ENCODE measurements around the gene ZCCHC24. TPM values are rescaled to one million over a fixed set of nuclear protein-coding genes. Genes with fewer than 3 reads are reported as not detected.

The ZCCHC24 gene
- total RNA-seq, 1 donor from 2014 or later, result 34.7 TPM

DNA sequence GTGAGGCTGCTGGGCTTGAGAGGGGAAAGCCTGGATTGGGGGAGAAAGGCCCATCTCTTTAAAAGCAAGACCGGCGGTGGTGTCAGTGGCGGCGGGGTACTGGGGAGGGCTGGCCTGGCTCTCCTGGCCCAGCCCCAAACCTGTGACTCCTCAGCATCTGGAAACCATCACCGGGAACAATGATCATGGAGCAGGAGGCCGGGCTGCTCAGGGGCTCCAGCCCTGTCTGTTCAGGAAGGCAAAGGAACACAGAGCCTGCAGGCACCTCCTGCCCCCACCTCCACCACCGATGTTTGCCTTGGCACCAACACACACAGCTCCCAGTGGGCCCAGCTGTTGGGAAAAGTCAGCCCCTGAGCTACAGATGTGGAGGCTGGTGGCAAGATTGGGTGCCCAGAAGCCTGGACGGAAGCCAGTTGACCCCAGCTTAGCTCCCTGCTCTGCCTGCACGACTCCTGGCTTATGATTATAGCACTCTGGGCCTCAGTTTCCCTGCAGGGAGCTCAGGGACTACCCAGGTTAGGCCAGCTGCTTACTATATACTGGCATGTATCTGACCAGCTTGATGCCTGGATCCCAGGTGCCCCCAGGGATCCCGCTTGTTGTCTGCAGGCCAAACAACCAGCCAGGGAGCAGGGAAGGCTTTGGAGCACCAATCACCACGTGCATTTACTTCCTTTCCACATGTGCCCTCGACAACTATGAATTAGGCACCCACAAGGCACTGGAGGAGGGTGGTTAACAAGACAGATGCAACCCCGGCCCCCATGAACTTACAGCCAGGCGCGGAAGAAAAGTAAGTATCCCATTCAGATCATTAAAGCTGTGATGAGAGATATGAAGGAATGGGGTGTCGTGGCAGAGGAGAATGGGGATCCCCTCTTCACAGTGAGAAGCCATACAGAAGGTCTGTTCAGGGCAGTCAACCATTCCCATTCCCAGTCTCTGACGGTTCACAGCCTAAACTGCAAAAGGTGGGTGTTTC lies 37.3 kb downstream of the ZCCHC24 start:
- H3K27me3 ChIP-seq (ENCODE audit: low read depth), result no peaks in the 10 kb centered on the region
- peak; percentile 42 for DNase-seq
- no peaks in the 10 kb centered on the region for H3K9me3 ChIP-seq
- TF ChIP-seq, protein P1, sequence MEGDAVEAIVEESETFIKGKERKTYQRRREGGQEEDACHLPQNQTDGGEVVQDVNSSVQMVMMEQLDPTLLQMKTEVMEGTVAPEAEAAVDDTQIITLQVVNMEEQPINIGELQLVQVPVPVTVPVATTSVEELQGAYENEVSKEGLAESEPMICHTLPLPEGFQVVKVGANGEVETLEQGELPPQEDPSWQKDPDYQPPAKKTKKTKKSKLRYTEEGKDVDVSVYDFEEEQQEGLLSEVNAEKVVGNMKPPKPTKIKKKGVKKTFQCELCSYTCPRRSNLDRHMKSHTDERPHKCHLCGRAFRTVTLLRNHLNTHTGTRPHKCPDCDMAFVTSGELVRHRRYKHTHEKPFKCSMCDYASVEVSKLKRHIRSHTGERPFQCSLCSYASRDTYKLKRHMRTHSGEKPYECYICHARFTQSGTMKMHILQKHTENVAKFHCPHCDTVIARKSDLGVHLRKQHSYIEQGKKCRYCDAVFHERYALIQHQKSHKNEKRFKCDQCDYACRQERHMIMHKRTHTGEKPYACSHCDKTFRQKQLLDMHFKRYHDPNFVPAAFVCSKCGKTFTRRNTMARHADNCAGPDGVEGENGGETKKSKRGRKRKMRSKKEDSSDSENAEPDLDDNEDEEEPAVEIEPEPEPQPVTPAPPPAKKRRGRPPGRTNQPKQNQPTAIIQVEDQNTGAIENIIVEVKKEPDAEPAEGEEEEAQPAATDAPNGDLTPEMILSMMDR (IDR thresholded peaks at IDR 0.05), result no peak
- intact Hi-C loops (cut with DNase I), result no loop called here
- no peaks in the 10 kb centered on the region for H3K36me3 ChIP-seq
- no peak overlapping the region for H3K4me3 ChIP-seq
- peaks cover 92% of the 10 kb centered on the region for H3K4me1 ChIP-seq
- H3K27ac ChIP-seq, result peak overlapping the region; percentile 24
- ATAC-seq, result no peak

GRCh38 chr10:79407423-79407796 lies 38.0 kb downstream of the ZCCHC24 start:
- no peaks in the 10 kb centered on the region for H3K36me3 ChIP-seq
- ATAC-seq, result no peak
- no peaks in the 10 kb centered on the region for H3K9me3 ChIP-seq
- no peaks in the 10 kb centered on the region for H3K27me3 ChIP-seq (ENCODE audit: low read depth)
- peak overlapping the region; percentile 8 for H3K27ac ChIP-seq
- H3K4me1 ChIP-seq, result peaks cover 92% of the 10 kb centered on the region
- intact Hi-C loops (cut with DNase I), result no loop called here
- H3K4me3 ChIP-seq, result no peak overlapping the region
- TF ChIP-seq, protein P1 (IDR thresholded peaks at IDR 0.05), result no peak
- peak; percentile 26 for DNase-seq

DNA sequence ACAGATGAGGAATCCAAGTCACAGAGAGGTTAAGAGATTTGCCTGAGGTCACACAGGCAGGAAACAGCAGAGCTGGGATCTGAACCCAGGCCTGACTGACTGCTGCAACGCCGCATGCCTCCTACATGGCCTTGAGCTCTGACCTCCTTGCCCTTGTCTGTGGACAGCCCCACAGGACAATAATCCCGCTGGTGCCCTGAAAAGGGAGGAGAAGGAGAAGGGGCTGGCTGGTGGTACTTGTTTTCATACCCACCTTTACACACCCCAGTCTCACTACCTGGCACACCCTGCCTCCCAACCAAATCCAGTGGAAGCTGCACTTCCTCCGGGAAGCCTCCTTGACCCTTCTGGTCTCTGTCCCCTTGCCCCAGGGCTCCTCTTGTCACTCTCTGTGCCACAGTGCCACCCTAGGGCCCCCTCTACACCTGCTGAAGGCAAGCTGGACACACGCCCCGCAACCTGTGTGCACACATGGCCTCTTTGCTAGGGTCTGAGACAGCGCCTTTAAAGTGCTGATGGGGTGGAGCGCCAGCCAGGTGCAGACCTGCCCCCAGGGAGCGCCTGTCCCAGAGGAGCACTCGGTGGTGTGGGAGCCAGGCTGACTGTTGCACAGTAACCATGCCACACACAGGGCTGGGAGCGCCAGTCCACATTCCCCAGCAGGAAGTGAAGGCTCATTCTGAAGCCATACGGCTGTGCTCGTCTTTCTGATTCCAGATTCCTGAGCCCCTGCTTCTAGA lies 38.6 kb downstream of the ZCCHC24 start:
- Histone ChIP-seq H3K9me3 (no peaks in the 10 kb centered on the region), H3K4me1 (peaks cover 92% of the 10 kb centered on the region), H3K27me3 (ENCODE audit: low read depth) (no peaks in the 10 kb centered on the region), H3K4me3 (no peak overlapping the region), H3K27ac (peak overlapping the region; percentile 8), H3K36me3 (no peaks in the 10 kb centered on the region)
- DNase-seq, result peak; percentile 34
- intact Hi-C loops (cut with DNase I), result no loop called here
- ATAC-seq, result no peak
- TF ChIP-seq, protein P1 (IDR thresholded peaks at IDR 0.05), result no peak

DNA sequence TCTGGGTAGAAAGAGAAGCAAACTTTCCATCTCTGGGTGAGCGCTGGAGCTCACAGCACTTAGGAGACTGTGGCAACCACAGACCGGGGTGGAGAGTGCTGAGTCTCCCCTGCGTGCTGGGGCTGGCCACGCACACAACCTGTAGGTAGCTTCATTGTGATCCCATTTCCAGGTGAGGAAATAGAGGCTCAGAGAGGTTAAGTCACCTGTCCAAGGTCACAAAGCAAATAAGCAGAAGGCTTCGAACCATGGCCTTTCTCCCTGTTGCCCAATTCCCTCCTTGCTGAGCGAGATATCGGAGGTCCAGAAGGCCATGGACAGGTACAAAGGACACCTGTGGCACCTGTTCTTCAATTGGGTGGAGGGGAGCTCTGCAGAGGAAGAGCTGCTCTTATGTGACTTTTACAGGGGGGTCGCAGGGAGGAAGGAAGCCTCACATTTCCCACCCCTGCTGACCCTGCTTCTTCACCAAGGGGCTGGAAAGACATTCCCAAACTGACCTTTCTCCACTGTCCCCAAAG lies 39.4 kb downstream of the ZCCHC24 start:
- Histone ChIP-seq H3K4me1 (peaks cover 95% of the 10 kb centered on the region), H3K4me3 (no peak overlapping the region), H3K27ac (peak overlapping the region; percentile 82), H3K36me3 (no peaks in the 10 kb centered on the region), H3K27me3 (ENCODE audit: low read depth) (no peaks in the 10 kb centered on the region), H3K9me3 (no peaks in the 10 kb centered on the region)
- ATAC-seq (no peak), DNase-seq (no peak)
- intact Hi-C loops (cut with DNase I), result no loop called here
- TF ChIP-seq, protein P1 (IDR thresholded peaks at IDR 0.05), result no peak

DNA sequence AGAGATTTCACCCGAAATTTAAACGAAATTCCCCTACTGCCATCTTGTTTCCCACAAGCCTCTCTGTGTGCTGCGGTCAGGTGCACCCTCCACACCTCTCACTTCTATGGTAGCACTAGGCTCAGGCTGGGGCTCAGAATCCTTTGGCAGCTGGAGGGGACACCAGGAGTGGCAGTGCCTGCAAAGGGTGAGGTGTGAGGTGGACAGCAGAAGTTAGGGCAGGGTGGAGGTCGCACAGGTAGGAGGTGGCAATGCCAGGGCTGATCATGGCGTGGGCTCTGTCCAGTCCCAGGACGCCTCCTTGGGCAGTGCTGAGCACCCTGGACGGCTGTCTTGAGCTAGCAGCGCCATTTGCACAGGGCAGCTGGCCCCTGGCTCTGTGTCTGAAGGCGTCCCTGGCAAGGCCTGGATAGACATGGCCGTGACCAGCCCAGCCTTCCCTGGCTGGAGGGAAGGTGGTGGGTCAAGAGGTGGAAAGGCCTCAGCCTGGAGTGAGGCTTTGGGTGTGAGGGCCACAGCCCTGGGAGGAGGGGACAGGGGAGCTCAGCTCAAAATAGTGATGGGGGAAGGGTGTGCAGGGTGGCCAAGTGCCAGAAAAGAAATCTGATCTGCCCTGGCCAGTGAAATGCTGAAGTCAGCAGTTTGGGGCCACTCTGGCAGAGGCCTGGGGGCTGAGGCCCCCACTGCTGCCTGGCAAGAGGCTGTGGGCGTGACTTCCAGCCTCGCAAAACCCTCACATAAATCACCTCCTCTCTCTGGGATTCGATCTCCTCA lies 40.0 kb downstream of the ZCCHC24 start:
- no peak for ATAC-seq
- Histone ChIP-seq H3K4me1 (peaks cover 100% of the 10 kb centered on the region), H3K36me3 (no peaks in the 10 kb centered on the region), H3K9me3 (no peaks in the 10 kb centered on the region), H3K27me3 (ENCODE audit: low read depth) (no peaks in the 10 kb centered on the region), H3K4me3 (no peak overlapping the region), H3K27ac (peak overlapping the region; percentile 82)
- DNase-seq, result peak; percentile 45
- TF ChIP-seq, protein P1 (IDR thresholded peaks at IDR 0.05), result no peak
- intact Hi-C loops (cut with DNase I), result no loop called here
